ENCODE results near the gene RUFY3. TPM values are rescaled to one million over a fixed set of nuclear protein-coding genes. Genes with fewer than 3 reads are reported as not detected.
"Not testable (repeated sequence)": the region's sequence is repeated elsewhere in the genome, so short reads cannot be mapped to it uniquely, and the experiment has no call there.

RUFY3 gene
- total RNA-seq, 2 donors from 2014 or later = 32.8 to 33.0 TPM

GRCh38 chr4:70734168-70734954, 12.6 kb downstream of the RUFY3 start:
- H3K4me1 Mint-ChIP-seq = peaks cover 34% of the 10 kb centered on the region

DNA sequence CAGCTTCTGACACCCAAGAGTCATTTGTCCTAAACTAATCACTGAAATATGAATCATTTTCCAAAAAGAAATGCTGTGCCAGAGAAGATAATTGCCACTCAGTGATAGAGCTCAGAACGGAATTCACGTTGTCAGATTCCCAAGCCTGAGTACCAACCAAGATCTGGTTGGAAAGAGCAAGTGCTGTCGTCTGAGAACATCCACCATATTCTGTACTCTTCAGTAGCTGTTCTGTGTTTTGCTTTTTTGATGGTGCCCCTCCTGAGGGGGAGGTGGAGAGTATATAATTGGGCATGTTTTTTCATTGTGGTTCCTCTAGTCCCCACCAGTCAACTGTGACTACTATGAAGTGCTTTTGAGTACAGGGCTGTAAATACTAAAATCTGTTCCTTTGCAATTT, 13.2 kb downstream of the RUFY3 start:
- Mint-ChIP-seq H3K27ac (peak overlapping the region; percentile 92), H3K4me3 (peak overlapping the region; percentile 91), H3K27me3 (no peaks in the 10 kb centered on the region), H3K4me1 (peaks cover 34% of the 10 kb centered on the region), H3K36me3 (ENCODE audit: low read depth) (no peaks in the 10 kb centered on the region)
- no peaks in the 10 kb centered on the region for H3K9me3 ChIP-seq (ENCODE audit: control insufficient read depth, low read length, poor library complexity, severe bottlenecking)
- ATAC-seq (peak; percentile 45), DNase-seq (no peak)

More at GRCh38 chr4:70734168-70734954, 12.6 kb downstream of the RUFY3 start:
- no peaks in the 10 kb centered on the region for H3K9me3 ChIP-seq (ENCODE audit: control insufficient read depth, low read length, poor library complexity, severe bottlenecking)
- DNase-seq = no peak
- Mint-ChIP-seq H3K36me3 (ENCODE audit: low read depth) (no peaks in the 10 kb centered on the region), H3K4me3 (peak overlapping the region; percentile 91), H3K27me3 (no peaks in the 10 kb centered on the region), H3K27ac (peak overlapping the region; percentile 92)
- ATAC-seq = peak; percentile 91

GRCh38 chr4:70735915-70736314, 14.2 kb downstream of the RUFY3 start:
- peak; percentile 39 for ATAC-seq
- not testable (repeated sequence) for H3K9me3 ChIP-seq (ENCODE audit: control insufficient read depth, low read length, poor library complexity, severe bottlenecking); H3K27me3 Mint-ChIP-seq; H3K4me3 Mint-ChIP-seq; H3K36me3 Mint-ChIP-seq (ENCODE audit: low read depth); DNase-seq
- Mint-ChIP-seq H3K4me1 (peaks cover 34% of the 10 kb centered on the region), H3K27ac (peak overlapping the region; percentile 92)

- H3K4me1 Mint-ChIP-seq = peaks cover 34% of the 10 kb centered on the region
These were observed 15.2 kb downstream of the RUFY3 start for GRCh38 chr4:70737006-70737405.

GRCh38 chr4:70737409-70737808, 15.6 kb downstream of the RUFY3 start:
- DNase-seq = no peak
- ATAC-seq = no peak

More at GRCh38 chr4:70737006-70737405, 15.2 kb downstream of the RUFY3 start:
- no peaks in the 10 kb centered on the region for H3K9me3 ChIP-seq (ENCODE audit: control insufficient read depth, low read length, poor library complexity, severe bottlenecking)
- DNase-seq = no peak
- peak overlapping the region; percentile 57 for H3K4me3 Mint-ChIP-seq
- no peaks in the 10 kb centered on the region for H3K36me3 Mint-ChIP-seq (ENCODE audit: low read depth)
- H3K27ac Mint-ChIP-seq = peak overlapping the region; percentile 92
- ATAC-seq = peak; percentile 15
- no peaks in the 10 kb centered on the region for H3K27me3 Mint-ChIP-seq

DNA sequence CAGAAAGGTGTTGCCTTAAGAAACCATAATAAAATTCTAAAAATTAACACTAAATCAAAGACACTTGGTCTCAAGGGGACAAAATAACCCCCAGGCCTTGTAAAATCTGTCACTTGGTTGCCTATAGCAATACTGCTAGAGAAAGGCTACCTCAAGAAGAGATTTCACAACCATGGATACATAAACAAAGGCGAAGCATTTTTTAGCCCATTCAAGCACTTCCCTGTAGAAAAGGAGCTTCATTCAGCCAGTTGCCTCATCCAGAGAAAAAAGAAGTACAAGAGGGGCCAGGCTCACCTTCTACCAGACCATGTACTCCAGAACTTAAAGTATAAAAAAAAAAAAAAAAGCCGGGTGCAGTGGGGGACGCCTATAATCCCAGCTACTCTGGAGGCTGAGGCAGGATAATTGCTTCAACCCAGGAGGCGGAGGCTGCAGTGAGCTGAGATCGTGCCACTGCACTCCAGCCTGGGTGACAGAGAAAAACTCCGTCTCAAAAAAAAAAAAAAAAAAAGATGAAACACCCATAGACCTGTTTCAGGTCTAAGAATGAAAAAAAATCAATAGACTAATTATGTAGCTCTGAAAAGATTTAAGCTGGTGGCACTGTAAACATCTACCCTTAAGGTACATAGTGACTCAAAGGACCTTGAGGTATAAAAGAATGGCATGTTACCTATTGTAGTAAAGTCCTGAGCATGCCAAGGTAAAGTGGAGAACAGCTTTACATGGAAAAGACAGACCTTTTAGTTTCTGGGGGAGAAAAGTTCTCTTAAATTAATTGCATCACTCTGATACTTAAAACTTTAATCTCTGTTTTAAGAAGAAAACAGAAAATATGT, 18.0 kb downstream of the RUFY3 start:
- H3K27me3 Mint-ChIP-seq = no peaks in the 10 kb centered on the region
- peaks cover 26% of the 10 kb centered on the region for H3K4me1 Mint-ChIP-seq
- no peak for DNase-seq
- no peak overlapping the region for H3K4me3 Mint-ChIP-seq
- no peak for ATAC-seq
- no peaks in the 10 kb centered on the region for H3K9me3 ChIP-seq (ENCODE audit: control insufficient read depth, low read length, poor library complexity, severe bottlenecking)
- no peaks in the 10 kb centered on the region for H3K36me3 Mint-ChIP-seq (ENCODE audit: low read depth)
- H3K27ac Mint-ChIP-seq = no peak overlapping the region

More at GRCh38 chr4:70737409-70737808, 15.6 kb downstream of the RUFY3 start:
- H3K27ac Mint-ChIP-seq = peak overlapping the region; percentile 92
- peak overlapping the region; percentile 57 for H3K4me3 Mint-ChIP-seq
- H3K9me3 ChIP-seq (ENCODE audit: control insufficient read depth, low read length, poor library complexity, severe bottlenecking) = no peaks in the 10 kb centered on the region
- H3K27me3 Mint-ChIP-seq = no peaks in the 10 kb centered on the region
- H3K36me3 Mint-ChIP-seq (ENCODE audit: low read depth) = no peaks in the 10 kb centered on the region
- H3K4me1 Mint-ChIP-seq = peaks cover 35% of the 10 kb centered on the region

GRCh38 chr4:70741867-70742658, 20.3 kb downstream of the RUFY3 start:
- DNase-seq (no peak), ATAC-seq (no peak)
- Mint-ChIP-seq H3K4me1 (peaks cover 16% of the 10 kb centered on the region), H3K36me3 (ENCODE audit: low read depth) (no peaks in the 10 kb centered on the region), H3K27ac (no peak overlapping the region), H3K27me3 (no peaks in the 10 kb centered on the region), H3K4me3 (no peak overlapping the region)
- H3K9me3 ChIP-seq (ENCODE audit: control insufficient read depth, low read length, poor library complexity, severe bottlenecking) = no peaks in the 10 kb centered on the region

DNA sequence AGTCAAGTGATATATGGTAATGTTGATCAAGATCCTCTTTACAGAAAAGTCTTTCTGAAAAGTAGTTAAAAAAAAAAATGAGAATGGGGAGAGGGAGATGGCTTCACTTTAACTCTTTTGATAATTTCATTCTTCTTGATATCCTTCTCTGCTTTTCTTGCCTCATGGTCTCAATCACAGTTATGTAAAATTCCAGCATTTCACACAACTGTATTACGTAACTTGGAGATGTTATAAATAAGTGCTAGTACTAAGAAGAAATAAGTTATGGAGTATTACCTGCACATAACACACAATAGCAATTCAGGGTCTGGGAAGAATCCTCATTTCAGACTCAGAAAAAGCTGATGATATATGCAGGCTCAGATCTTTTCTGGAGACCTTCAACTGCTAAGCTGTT, 22.0 kb downstream of the RUFY3 start:
- Mint-ChIP-seq H3K36me3 (ENCODE audit: low read depth) (no peaks in the 10 kb centered on the region), H3K4me3 (no peak overlapping the region), H3K27ac (no peak overlapping the region), H3K27me3 (no peaks in the 10 kb centered on the region), H3K4me1 (peaks cover 9% of the 10 kb centered on the region)
- no peaks in the 10 kb centered on the region for H3K9me3 ChIP-seq (ENCODE audit: control insufficient read depth, low read length, poor library complexity, severe bottlenecking)
- ATAC-seq (no peak), DNase-seq (no peak)

GRCh38 chr4:70746179-70746839, 24.5 kb downstream of the RUFY3 start:
- Mint-ChIP-seq H3K4me1 (peaks cover 10% of the 10 kb centered on the region), H3K27ac (no peak overlapping the region), H3K4me3 (no peak overlapping the region), H3K27me3 (no peaks in the 10 kb centered on the region), H3K36me3 (ENCODE audit: low read depth) (no peaks in the 10 kb centered on the region)
- no peaks in the 10 kb centered on the region for H3K9me3 ChIP-seq (ENCODE audit: control insufficient read depth, low read length, poor library complexity, severe bottlenecking)
- ATAC-seq = no peak
- DNase-seq = no peak

- peaks cover 9% of the 10 kb centered on the region for H3K4me1 Mint-ChIP-seq
- no peak overlapping the region for H3K27ac Mint-ChIP-seq
- no peaks in the 10 kb centered on the region for H3K9me3 ChIP-seq (ENCODE audit: control insufficient read depth, low read length, poor library complexity, severe bottlenecking)
- ATAC-seq (no peak), DNase-seq (no peak)
- no peak overlapping the region for H3K4me3 Mint-ChIP-seq
- H3K36me3 Mint-ChIP-seq (ENCODE audit: low read depth) = no peaks in the 10 kb centered on the region
- no peaks in the 10 kb centered on the region for H3K27me3 Mint-ChIP-seq
These were observed 26.1 kb downstream of the RUFY3 start for GRCh38 chr4:70747874-70748273.

GRCh38 chr4:70749313-70749712, 27.5 kb downstream of the RUFY3 start:
- ATAC-seq (no peak), DNase-seq (no peak)
- no peaks in the 10 kb centered on the region for H3K9me3 ChIP-seq (ENCODE audit: control insufficient read depth, low read length, poor library complexity, severe bottlenecking)
- H3K4me3 Mint-ChIP-seq = no peak overlapping the region
- H3K4me1 Mint-ChIP-seq = peaks cover 16% of the 10 kb centered on the region
- no peaks in the 10 kb centered on the region for H3K36me3 Mint-ChIP-seq (ENCODE audit: low read depth)
- H3K27me3 Mint-ChIP-seq = no peaks in the 10 kb centered on the region
- H3K27ac Mint-ChIP-seq = no peak overlapping the region

DNA sequence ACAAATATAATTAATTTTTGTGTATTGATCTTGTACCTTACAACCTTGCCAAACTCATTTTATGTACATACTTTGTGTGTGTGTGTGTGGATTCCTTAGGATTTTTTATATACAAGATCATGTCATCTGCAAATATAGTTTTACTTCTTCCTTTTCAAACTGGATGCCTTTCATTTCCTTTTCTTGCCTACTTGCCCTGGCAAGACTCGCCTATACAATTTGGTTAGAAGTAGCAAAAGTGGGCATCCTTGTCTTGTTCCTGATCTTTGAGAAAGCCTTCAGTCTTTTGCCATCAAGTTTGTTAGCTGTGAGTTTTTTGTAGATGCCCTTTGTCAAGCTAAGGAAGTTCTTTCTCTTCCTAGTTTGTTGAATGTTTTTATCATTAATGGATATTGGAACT, 30.5 kb downstream of the RUFY3 start:
- H3K4me1 Mint-ChIP-seq = peaks cover 13% of the 10 kb centered on the region
- no peak for ATAC-seq
- H3K27ac Mint-ChIP-seq = no peak overlapping the region
- no peaks in the 10 kb centered on the region for H3K36me3 Mint-ChIP-seq (ENCODE audit: low read depth)
- H3K4me3 Mint-ChIP-seq = no peak overlapping the region
- DNase-seq = no peak
- no peaks in the 10 kb centered on the region for H3K27me3 Mint-ChIP-seq
- no peaks in the 10 kb centered on the region for H3K9me3 ChIP-seq (ENCODE audit: control insufficient read depth, low read length, poor library complexity, severe bottlenecking)
